NOMO-1 (cell line): ENCODE measurements around the gene SIN3B.
"Not testable (repeated sequence)": the region's sequence is repeated elsewhere in the genome, so short reads cannot be mapped to it uniquely, and the experiment has no call there.

ENCODE experiments used
- DNase-seq, 2 experiments: peaks; one replicate each; lab custom pipeline; 2025; ENCODE audit not compliant: unreplicated experiment in 2 of 2; lab: John Stamatoyannopoulos, UW

The SIN3B gene, protein sequence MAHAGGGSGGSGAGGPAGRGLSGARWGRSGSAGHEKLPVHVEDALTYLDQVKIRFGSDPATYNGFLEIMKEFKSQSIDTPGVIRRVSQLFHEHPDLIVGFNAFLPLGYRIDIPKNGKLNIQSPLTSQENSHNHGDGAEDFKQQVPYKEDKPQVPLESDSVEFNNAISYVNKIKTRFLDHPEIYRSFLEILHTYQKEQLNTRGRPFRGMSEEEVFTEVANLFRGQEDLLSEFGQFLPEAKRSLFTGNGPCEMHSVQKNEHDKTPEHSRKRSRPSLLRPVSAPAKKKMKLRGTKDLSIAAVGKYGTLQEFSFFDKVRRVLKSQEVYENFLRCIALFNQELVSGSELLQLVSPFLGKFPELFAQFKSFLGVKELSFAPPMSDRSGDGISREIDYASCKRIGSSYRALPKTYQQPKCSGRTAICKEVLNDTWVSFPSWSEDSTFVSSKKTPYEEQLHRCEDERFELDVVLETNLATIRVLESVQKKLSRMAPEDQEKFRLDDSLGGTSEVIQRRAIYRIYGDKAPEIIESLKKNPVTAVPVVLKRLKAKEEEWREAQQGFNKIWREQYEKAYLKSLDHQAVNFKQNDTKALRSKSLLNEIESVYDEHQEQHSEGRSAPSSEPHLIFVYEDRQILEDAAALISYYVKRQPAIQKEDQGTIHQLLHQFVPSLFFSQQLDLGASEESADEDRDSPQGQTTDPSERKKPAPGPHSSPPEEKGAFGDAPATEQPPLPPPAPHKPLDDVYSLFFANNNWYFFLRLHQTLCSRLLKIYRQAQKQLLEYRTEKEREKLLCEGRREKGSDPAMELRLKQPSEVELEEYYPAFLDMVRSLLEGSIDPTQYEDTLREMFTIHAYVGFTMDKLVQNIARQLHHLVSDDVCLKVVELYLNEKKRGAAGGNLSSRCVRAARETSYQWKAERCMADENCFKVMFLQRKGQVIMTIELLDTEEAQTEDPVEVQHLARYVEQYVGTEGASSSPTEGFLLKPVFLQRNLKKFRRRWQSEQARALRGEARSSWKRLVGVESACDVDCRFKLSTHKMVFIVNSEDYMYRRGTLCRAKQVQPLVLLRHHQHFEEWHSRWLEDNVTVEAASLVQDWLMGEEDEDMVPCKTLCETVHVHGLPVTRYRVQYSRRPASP

DNA sequence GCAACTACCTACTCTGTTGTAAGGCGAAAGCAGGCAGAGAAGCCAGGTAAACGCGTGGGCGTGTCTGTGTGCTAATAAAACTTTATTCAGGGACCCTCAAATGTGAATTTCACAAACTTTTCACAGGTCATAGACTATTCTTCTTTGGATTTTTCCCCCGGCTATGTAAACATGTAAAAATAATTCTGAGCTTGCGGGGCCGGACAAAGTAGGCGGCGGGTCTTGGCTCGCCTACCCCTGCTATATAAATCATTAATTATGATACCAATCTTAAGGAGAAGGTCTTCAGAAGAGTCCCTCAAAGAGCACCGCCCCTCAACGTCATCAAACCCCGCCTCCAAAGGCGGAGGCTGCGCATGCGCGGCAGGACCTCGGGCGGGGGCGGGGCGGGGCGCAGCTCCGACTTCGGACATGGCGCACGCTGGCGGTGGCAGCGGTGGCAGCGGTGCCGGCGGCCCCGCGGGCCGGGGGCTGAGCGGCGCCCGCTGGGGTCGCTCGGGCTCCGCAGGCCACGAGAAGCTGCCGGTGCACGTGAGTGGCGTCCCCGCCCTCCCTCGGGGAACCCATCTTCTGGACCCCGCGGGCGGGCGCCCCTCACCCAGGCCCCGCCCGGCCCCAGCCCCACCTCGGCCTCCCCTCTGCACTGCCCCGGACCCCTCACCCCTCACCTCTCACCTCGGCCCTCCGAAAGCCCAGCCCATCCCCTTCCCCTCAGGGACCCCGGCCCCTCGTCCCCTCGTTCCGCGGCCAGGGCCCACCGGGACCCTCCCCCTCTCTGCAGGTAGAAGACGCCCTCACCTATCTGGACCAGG is at the start of gene SIN3B:
TSS of gene SIN3B (plus strand) at position 389 of the 812 bp plus-strand sequence. CDS start at position 412, 23 bp downstream.
- DNase-seq, result peak; percentile 64 to 65

- no peak for DNase-seq
Observed at GRCh38 chr19:16779539-16780163, 49.5 kb upstream of the SIN3B start.

DNA sequence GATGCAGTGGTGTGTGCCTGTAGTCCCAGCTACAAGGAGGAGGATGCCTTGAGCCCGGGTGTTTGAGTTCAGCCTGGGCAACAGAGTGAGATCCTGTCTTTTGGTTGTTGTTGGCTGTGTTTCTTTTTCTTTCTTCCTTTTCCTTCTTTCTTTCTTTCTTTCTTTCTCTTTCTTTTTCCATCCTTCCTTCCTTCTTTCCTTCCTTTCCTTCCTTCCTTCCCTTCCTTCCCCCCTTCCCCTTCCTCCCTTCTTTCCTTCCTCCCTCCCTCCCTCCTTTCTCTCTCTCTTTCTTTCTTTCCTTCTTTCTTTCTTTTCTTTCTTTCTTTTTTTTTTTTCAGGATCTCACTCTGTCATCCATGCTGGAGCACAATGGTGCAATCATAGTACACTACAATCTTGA is 46.5 kb upstream of the SIN3B start:
- no peak for DNase-seq

DNA sequence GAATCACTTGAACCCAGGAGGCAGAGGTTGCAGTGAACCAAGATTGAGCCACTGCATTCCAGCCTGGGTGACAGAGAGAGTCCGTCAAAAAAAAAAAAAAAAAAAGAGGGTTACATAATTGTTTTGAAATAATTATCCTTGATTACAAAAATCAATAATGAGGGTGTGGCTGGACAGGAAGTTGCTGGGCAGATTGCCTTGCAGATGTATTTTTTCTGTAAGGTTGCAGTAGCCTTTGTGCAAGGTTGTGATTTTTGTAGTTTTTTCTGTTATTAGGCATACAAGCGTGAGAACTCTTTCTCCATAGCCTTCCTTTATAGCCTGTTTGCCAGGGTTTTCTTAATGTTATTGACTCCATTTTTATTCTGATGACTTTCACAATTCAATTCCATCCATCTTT is 40.7 kb upstream of the SIN3B start:
- DNase-seq, result peak; percentile 37 to 50

DNA sequence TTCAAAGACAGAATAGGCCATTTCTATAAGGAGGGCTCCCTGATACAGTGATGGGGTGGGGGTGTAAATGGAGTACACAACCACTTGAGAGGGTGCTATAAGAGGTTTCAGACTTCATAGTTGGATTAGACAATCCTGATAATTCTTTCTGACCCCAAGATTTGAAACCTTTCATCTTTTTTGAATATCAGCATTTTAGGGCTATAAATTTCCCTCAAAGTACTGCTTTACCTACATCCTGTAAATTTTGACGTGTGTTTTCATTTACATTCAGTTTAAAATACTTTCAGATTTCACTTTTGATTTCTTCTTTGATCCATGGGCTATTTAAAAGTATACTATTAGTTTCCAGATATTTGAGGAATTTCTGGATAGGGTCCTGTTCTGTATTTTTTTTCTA is 40.0 kb upstream of the SIN3B start:
- no peak for DNase-seq

DNA sequence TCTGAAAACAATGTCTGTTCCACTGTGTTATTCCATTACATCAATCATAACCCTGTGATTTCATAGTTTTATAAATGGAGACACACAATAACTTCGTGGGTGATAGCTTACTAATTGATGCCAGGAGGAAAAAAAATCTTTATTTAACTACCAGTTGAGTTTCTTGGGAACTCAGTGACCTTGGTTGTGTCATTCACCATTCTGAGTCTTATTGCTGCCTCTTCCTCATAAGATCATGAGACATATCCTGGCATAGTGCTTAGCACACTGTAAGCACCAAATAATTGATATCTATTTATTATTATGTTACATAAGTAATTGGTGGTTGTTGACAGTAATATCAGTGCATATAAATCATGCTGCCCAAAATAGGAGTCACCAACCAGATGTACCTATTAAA is 39.1 kb upstream of the SIN3B start:
- no peak for DNase-seq

DNA sequence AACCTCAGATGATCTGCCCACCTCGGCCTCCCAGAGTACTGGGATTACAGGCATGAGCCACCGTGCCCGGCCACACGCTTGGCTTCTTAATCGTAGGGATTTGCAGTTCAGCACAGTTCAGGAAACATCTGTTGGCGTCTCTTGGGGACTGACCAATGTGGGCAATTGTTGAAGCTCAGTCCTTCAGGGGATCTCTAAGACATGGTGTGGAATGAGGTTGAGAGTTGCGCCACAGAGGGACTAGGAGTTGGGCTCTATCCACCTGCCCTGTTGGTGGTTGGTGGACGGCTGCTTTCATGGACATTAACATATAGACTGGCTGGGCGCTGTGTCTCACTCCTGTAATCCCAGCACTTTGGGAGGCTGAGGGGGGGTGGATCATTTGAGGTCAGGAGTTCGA is 37.3 kb upstream of the SIN3B start:
- no peak for DNase-seq

DNA sequence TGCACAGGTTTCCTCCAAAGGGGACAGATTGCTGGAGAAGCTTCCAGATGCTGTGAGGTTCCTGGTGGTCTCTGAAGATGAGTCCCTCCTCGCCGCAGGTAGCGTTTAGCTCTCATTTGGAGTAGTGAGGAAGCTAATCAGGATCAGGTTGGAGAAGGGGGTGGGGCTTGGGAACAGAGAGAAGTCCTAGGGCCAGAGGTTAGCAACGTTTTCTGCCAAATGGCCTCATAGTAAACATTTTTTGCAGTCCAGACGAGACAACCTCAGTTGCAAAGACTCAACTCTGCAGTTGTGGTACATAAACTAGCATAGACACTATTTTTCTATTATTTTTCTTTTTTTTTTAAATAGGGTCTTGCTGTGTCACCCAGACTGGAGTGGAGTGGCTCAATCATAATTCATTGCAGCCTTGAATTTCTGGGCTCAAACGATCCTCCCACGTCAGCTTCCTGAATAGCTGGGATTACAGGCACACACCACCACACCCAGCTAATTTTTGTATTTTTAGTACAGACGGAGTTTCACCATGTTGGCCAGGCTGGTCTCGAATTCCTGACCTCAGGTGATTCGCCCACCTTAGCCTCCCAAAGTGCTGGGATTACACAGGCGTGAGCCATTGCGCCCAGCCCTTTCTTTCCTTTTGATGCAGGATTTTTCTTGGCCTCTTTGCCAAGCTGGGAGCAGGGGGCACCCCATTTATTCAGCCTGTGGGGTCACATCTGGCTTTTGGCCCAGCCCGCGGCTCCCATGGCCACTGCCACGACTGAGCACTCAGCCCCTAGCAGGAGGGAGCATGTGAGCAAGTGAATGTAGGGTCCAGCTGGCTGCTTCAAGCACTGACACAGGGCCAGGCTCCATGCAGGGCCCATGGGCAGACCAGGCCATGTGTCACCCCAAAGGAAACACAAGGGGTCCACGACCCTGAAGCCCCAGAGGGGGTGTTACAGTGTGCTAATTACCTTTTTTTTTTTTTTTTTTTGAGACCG is 34.4 kb upstream of the SIN3B start:
- DNase-seq, result no peak

DNA sequence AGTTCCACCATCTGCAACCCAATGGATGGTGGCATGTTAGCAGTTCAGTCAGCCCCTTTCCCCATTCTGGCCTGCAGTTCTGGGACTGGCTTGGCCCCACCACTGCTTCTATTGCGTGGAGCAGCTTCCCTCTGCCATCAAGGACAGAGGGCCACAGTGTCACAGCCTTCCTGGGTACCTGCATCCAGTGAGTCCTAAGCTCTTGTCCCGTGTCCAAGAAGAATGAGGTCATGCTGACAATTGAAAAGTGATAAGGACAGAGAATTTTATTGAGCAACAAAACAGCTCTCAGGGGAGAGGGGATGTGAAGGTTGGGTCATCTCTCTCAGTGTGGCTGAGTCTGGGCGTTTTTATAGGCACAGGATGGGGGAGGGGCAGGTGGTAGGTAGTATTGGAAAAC is 33.5 kb upstream of the SIN3B start:
- no peak for DNase-seq

DNA sequence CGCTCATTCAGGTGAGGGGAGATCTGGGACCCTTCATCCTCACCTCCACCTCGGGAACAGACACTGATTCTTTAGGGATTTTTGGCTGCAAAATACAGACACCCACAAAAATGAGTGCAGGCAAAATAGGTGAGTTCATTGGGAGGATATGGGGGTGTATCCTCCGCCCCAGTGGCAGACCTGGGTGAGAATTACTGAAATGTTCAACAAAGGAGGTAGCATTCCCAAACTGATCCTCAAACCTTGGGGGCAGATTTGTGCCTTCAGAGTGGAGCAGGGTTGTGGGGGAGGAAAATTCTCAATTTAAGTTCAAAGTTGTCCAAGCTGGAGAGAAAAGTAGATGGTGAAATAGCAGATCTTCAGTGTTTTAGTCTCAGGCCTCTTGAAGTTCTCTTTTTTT is 31.3 kb upstream of the SIN3B start:
- peak in 1 of 2 experiments; percentile 63 for DNase-seq

GRCh38 chr19:16798326-16798725 is 30.9 kb upstream of the SIN3B start:
- not testable (repeated sequence) for DNase-seq

- DNase-seq, result no peak
Observed at GRCh38 chr19:16799740-16800139, 29.5 kb upstream of the SIN3B start.

DNA sequence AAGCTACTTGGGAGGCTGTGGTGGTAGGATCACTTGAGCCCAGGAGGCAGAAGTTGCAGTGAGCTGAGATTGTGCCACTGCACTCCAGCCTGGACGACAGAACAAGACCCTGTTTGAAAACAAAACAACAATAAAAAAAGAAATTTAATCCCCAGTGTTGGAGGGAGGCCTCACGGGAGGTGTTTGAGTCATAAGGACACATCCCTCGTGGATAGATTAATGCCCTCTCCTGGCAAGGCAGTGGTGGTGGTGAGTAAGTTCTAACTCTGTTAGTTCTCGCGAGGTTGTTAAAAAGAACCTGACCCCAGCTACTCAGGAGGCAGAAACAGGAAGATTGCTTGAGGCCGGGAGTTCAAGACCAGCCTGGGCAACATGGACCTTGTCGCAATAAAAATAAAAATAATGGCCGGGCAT is 27.6 kb upstream of the SIN3B start:
- no peak for DNase-seq

GRCh38 chr19:16804176-16804575 is 25.0 kb upstream of the SIN3B start:
- DNase-seq, result no peak

DNA sequence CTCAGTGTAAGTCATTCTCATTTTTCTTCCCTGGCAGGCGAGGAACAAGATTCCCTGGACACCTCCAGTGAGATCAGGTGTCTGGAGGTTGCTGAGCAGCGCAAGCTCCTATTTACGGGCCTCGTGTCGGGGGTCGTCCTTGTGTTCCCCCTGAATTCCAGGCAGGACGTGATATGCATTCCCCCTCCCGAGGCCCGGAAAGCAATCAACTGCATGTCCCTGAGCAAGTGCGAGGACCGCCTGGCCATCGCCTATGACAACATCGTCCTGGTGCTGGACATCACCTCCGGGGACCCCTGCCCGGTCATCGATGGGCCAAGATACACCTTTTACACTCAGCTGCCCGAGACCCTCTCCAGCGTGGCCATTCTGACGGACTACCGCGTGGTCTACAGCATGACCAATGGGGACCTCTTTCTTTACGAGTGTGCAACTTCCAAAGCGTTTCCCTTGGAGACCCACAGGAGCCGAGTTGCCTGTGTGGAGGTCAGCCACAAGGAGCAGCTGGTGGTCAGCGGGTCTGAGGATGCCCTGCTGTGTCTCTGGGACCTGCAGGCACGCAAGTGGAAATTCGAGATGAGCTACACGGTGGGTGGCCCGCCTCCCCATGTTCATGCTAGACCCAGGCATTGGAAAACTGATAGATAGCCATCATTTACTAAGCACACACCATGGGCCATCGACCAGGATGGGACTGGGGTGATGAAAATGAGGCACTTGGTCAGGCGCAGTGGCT is 21.5 kb upstream of the SIN3B start:
- DNase-seq, result no peak

DNA sequence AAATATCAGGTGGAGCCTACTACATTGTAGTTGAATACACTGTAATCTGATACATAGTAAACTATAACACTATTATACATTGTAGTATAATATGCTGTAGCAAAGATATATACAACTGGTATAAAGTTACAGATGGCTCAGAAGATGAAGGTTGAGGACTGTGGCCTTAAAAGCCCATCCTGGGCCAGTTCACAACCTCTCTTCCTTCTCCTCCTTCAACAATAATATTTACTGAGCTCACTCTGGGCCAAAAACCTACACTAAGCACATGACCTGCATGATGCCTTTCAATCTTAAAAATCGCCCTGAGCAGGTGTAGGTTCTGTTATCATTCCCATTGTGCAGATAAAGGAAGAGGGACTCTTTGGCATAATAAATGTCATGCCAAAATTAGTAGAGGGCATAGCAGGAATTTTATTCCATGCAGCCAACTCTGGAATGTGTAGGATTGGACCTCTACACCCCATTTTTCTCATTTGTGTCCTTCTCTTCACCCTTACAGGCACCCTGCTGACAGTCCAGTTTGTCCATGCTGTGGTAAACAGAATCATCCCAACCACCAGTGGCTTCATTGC is 14.6 kb upstream of the SIN3B start:
- no peak for DNase-seq

GRCh38 chr19:16820056-16820455 is 9.1 kb upstream of the SIN3B start:
- DNase-seq, result no peak

- DNase-seq, result no peak
Observed at GRCh38 chr19:16821081-16821480, 8.1 kb upstream of the SIN3B start.
